Measurements from ENCODE around the gene DGKG.

DGKG gene

DNA sequence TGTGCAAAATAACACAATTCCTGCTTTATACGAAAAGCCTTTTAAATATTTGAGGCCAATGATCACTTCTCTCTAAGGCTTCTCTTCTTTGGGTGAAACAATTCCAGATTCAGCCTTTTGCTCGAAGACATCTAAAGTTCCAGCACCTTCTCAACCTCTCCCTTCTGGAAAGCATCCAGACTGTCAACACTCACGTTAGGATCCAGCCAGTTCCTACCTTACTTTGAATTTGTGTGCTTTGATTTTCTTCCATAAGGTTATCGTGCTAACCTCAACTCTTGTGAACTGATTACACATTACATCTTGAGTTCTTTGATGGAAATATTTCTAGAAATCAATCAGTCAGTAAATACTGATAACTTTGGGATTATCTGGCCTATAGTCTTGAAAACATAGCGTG lies 127.9 kb downstream of the DGKG start:
- Histone ChIP-seq H3K27me3 (ENCODE audit: insufficient read depth, low read depth, severe bottlenecking) (no peaks in the 10 kb centered on the region), H3K4me3 (ENCODE audit: low read depth, low read length) (no peak overlapping the region), H3K27ac (no peak overlapping the region), H3K36me3 (no peaks in the 10 kb centered on the region), H3K9me3 (ENCODE audit: severe bottlenecking) (no peaks in the 10 kb centered on the region)
- DNase-seq, result no peak
- TF ChIP-seq CTCF (IDR thresholded peaks at IDR 0.05; ENCODE audit: low read depth, low read length), result no peak

GRCh38 chr3:186226482-186226881 lies 135.6 kb downstream of the DGKG start:
- H3K36me3 ChIP-seq, result no peaks in the 10 kb centered on the region
- H3K9me3 ChIP-seq (ENCODE audit: severe bottlenecking), result no peaks in the 10 kb centered on the region
- TF ChIP-seq CTCF (IDR thresholded peaks at IDR 0.05; ENCODE audit: low read depth, low read length), result no peak
- no peaks in the 10 kb centered on the region for H3K27me3 ChIP-seq (ENCODE audit: insufficient read depth, low read depth, severe bottlenecking)
- no peak for DNase-seq
- H3K27ac ChIP-seq, result no peak overlapping the region
- no peak overlapping the region for H3K4me3 ChIP-seq (ENCODE audit: low read depth, low read length)

- Histone ChIP-seq H3K27me3 (ENCODE audit: insufficient read depth, low read depth, severe bottlenecking) (no peaks in the 10 kb centered on the region), H3K4me3 (ENCODE audit: low read depth, low read length) (no peak overlapping the region), H3K9me3 (ENCODE audit: severe bottlenecking) (no peaks in the 10 kb centered on the region), H3K36me3 (no peaks in the 10 kb centered on the region), H3K27ac (no peak overlapping the region)
- no peak for DNase-seq
- no peak for TF ChIP-seq CTCF (IDR thresholded peaks at IDR 0.05; ENCODE audit: low read depth, low read length)
Measured at GRCh38 chr3:186225603-186226002, 136.4 kb downstream of the DGKG start.

DNA sequence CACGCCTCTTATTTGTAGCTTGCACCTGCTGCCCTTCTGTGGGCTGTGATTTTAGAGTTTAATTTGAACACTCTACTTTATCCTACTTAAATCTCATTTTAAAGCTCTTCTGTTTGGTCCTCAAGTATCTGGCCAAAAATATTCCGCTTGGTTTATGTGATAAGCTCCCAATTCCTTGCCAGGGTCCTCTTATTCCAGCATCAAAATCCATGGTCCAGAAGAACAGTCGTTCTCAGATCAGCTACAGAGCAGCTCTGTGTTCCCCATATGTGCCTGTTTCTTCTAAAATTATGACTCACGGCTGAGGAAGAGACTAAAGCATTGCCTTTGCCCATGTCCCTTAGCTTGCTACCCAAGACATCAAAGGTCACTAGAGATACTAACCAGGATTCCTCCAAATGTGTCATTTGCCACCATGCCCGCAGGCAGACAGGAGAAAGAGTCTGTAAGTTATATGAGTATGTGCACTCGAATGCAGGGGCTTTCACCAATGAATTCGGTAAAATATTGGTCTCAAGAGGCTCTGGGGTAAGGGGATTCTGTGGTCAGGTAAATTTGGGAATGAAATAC lies 137.9 kb downstream of the DGKG start:
- TF ChIP-seq CTCF (IDR thresholded peaks at IDR 0.05; ENCODE audit: low read depth, low read length), result no peak
- Histone ChIP-seq H3K9me3 (ENCODE audit: severe bottlenecking) (no peaks in the 10 kb centered on the region), H3K4me3 (ENCODE audit: low read depth, low read length) (no peak overlapping the region), H3K27me3 (ENCODE audit: insufficient read depth, low read depth, severe bottlenecking) (no peaks in the 10 kb centered on the region), H3K36me3 (no peaks in the 10 kb centered on the region), H3K27ac (no peak overlapping the region)
- no peak for DNase-seq

DNA sequence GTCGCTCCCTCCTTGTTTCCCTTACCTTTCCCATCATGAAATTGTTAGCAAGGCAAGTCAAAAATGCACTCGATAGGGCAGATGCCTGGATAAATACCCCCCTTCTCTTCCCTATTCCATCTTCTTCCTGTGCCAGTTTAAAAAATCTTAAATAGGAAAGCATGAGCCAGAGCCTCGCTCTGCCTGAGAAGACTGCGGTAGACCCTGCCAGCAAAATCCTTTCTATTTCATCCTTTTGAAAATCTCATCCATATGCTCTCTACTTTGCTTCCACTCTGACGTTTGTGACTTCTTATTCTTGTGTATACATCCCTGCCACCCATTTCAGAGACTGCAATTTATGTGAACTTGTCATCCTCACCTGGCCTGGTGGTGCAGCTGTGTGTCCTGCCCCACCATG lies 138.6 kb downstream of the DGKG start:
- no peaks in the 10 kb centered on the region for H3K27me3 ChIP-seq (ENCODE audit: insufficient read depth, low read depth, severe bottlenecking)

More for the DNA sequence above, 138.6 kb downstream of the DGKG start:
- Histone ChIP-seq H3K9me3 (ENCODE audit: severe bottlenecking) (no peaks in the 10 kb centered on the region), H3K4me3 (ENCODE audit: low read depth, low read length) (no peak overlapping the region), H3K27ac (no peak overlapping the region), H3K36me3 (no peaks in the 10 kb centered on the region)
- DNase-seq, result no peak
- TF ChIP-seq CTCF (IDR thresholded peaks at IDR 0.05; ENCODE audit: low read depth, low read length), result no peak
